K562 (cell line): ENCODE data around the gene GRIK1. TPM values are rescaled to one million over a fixed set of nuclear protein-coding genes. Genes with fewer than 3 reads are reported as not detected.
A peak's percentile ranks its signal among the peaks of the same experiment; 100 is the strongest.

Experiments used
- EZH2 ChIP-seq: IDR thresholded peaks from 2 replicates; pipeline ENCODE4 v1.6.1; 2012; ENCODE audit warnings: low read depth, mild to moderate bottlenecking, inconsistent platforms, low read length, borderline replicate concordance
- ILF3 ChIP-seq: fragments of 450-650 bp; IDR thresholded peaks from 2 replicates; pipeline ENCODE4 v1.6.1; 2018; ENCODE audit warnings: antibody characterized with exemption, mild to moderate bottlenecking, moderate library complexity, borderline replicate concordance
- KDM4B ChIP-seq, 2 experiments: fragments of 450-650 bp in 1 of 2; sonication (generic) in 1 of 2; IDR thresholded peaks; 2 replicates each; pipeline ENCODE4 v1.6.1; 2016 to 2017; ENCODE audit warnings: borderline replicate concordance in 2 of 2, antibody characterized with exemption in 1 of 2, low read depth in 1 of 2, mild to moderate bottlenecking in 1 of 2
- MEF2D ChIP-seq: conservative IDR thresholded peaks from 2 replicates; pipeline ENCODE4 v1.6.1; 2016; ENCODE audit warnings: low read depth, missing genetic modification characterization, missing compliant biosample characterization
- MITF ChIP-seq: IDR thresholded peaks from 2 replicates; pipeline ENCODE4 v1.6.1; 2014; ENCODE audit warnings: antibody characterized with exemption
- PCBP1 ChIP-seq: fragments of 200-400 bp; formaldehyde crosslinking; IDR thresholded peaks from 2 replicates; pipeline ENCODE4 v1.6.1; 2018; ENCODE audit warnings: mild to moderate bottlenecking, low read depth, low read length; ENCODE audit not compliant: poor library complexity, severe bottlenecking
- ZFP36 ChIP-seq: fragments of 150-350 bp; IDR thresholded peaks from 2 replicates; pipeline ENCODE4 v1.6.1; 2018; ENCODE audit warnings: low read length, low read depth; ENCODE audit not compliant: partially characterized antibody
- ZNF12 ChIP-seq: sonication (generic); formaldehyde crosslinking; IDR thresholded peaks from 2 replicates; pipeline ENCODE4 v1.4.0; 2020; ENCODE audit warnings: mild to moderate bottlenecking, missing genetic modification reagents
- ZNF143 ChIP-seq: sonication (generic); formaldehyde crosslinking; IDR thresholded peaks from 2 replicates; pipeline ENCODE4 v1.9.0; 2022; ENCODE audit warnings: mild to moderate bottlenecking, missing genetic modification reagents
- polyA plus RNA-seq, 8 experiments: library from polyadenylated mRNA; depleted of rRNA in 4 of 8; stranded (reverse) in 5 of 8; unstranded in 3 of 8; fragments of >200 nt; fragmentation: Nextera tagmentation in 2 of 8; fragmentation: Illumina TruSeq in 1 of 8; extraction: Ambion mirVana in 2 of 8; extraction: Trizol in 1 of 8; gene quantifications; 2 replicates each; pipeline versions ENCODE4 v1.2.1 to v1.2.3, GENCODE V29; 2011 to 2014; ENCODE audit warnings: inconsistent platforms in 1 of 8, missing spikeins in 1 of 8
- total RNA-seq, 7 experiments: library from RNA; depleted of rRNA in 6 of 7; stranded (reverse); fragments of >200 nt in 6 of 7; fragmentation: Illumina TruSeq in 2 of 7; extraction: Trizol in 2 of 7; gene quantifications; 2 replicates each; pipeline versions ENCODE4 v1.2.1 to v1.2.3, GENCODE V29; 2011 to 2021; ENCODE audit warnings: low replicate concordance in 1 of 7
- TF ChIP-seq, protein P1 (sequence below), 2 experiments: fragments of 450-650 bp; IDR thresholded peaks; 2 replicates each; pipeline ENCODE4 v1.6.1; 2016; ENCODE audit warnings: mild to moderate bottlenecking in 2 of 2, borderline replicate concordance in 1 of 2, low read depth in 1 of 2, moderate library complexity in 1 of 2
- TF ChIP-seq, protein P2 (sequence below): sonication (generic); formaldehyde crosslinking; IDR thresholded peaks from 2 replicates; pipeline ENCODE4 v1.8.0; 2023; ENCODE audit warnings: mild to moderate bottlenecking, missing genetic modification reagents
- TF ChIP-seq, protein P3 (sequence below): fragments of 450-650 bp; IDR thresholded peaks from one replicate; pipeline ENCODE4 v1.6.1; 2018; ENCODE audit warnings: mild to moderate bottlenecking, moderate library complexity; ENCODE audit not compliant: partially characterized antibody

Gene GRIK1
- total and polyA plus RNA-seq, 9 of the 15 experiments (the other 6 are each of a cell fraction or from before 2014, with no cell fraction given): 0.17 to 2.8 (median 0.53) TPM

DNA sequence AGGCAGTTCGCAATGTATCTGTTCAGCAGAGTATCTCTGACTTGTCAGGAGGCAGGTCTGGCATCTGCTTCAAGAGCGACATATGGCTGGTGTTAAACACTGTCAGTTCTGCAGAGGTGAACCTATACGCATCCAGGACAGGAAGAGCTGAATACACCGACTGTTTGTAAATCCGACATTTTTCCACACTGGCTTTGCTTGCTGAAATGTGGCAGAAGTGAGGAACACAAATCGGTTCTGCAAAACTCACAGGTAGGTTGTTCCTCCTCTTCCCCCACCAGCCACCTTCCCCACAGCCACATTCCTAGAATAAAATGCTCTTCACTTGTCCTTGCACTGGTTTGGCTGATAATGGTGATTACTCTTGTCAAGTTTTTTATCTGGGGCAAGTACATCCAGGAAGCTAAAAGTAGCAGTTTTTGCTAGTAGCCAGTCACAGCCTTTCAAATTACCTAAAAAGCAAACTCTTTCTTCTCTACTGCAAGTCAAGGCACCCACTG, 289.2 kb downstream of the GRIK1 start (continued):
- TF ChIP-seq, protein P1, sequence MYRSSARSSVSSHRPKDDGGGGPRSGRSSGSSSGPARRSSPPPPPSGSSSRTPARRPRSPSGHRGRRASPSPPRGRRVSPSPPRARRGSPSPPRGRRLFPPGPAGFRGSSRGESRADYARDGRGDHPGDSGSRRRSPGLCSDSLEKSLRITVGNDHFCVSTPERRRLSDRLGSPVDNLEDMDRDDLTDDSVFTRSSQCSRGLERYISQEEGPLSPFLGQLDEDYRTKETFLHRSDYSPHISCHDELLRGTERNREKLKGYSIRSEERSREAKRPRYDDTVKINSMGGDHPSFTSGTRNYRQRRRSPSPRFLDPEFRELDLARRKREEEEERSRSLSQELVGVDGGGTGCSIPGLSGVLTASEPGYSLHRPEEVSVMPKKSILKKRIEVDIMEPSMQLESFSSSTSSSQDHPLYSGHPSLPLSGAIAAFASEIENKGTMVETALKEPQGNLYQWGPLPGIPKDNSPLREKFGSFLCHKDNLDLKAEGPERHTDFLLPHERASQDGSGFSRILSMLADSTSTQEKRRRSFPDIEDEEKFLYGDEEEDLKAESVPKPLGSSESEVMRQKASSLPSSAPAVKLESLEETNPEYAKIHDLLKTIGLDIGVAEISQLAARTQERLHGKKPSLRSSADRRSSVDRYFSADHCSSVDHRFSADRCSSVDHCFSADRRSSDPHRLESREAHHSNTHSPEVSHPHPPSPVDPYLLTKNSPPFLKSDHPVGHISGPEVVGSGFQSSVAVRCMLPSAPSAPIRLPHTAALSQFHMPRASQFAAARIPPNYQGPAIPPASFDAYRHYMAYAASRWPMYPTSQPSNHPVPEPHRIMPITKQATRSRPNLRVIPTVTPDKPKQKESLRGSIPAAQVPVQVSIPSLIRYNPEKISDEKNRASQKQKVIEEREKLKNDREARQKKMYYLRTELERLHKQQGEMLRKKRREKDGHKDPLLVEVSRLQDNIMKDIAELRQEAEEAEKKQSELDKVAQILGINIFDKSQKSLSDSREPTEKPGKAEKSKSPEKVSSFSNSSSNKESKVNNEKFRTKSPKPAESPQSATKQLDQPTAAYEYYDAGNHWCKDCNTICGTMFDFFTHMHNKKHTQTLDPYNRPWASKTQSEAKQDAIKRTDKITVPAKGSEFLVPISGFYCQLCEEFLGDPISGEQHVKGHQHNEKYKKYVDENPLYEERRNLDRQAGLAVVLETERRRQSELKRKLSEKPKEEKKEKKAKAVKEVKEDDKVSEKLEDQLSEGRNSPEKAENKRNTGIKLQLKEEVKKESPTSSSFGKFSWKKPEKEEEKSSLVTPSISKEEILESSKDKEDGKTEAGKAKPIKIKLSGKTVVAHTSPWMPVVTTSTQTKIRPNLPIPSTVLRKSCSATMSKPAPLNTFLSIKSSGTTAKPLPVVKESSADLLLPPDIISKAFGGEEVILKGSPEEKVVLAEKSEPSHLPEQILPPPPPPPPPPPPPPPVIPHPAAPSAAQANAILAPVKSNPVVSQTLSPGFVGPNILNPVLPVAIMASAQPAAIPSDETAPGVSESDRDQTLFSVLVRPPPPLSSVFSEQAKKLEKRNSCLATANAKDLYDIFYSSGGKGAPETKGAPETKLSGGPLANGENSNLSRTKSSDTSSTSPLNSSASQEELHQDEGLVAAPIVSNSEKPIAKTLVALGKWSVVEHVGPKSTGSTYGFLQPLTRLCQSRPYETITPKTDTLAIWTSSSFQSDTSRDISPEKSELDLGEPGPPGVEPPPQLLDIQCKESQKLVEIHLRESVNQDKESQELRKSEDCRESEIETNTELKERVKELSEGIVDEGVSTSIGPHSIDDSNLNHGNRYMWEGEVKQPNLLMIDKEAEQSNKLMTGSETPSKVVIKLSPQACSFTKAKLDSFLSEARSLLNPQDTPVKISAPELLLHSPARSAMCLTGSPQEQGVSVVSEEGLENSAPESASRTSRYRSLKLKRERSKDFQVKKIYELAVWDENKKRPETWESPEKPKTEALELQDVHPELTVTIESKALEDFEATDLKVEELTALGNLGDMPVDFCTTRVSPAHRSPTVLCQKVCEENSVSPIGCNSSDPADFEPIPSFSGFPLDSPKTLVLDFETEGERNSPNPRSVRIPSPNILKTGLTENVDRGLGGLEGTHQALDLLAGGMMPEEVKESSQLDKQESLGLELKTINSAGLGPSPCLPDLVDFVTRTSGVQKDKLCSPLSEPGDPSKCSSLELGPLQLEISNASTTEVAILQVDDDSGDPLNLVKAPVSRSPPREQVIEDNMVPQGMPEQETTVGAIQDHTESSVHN (IDR thresholded peaks at IDR 0.05; ENCODE audit: borderline replicate concordance in 1 of 2, low read depth in 1 of 2): no peak
- TF ChIP-seq, protein P2, sequence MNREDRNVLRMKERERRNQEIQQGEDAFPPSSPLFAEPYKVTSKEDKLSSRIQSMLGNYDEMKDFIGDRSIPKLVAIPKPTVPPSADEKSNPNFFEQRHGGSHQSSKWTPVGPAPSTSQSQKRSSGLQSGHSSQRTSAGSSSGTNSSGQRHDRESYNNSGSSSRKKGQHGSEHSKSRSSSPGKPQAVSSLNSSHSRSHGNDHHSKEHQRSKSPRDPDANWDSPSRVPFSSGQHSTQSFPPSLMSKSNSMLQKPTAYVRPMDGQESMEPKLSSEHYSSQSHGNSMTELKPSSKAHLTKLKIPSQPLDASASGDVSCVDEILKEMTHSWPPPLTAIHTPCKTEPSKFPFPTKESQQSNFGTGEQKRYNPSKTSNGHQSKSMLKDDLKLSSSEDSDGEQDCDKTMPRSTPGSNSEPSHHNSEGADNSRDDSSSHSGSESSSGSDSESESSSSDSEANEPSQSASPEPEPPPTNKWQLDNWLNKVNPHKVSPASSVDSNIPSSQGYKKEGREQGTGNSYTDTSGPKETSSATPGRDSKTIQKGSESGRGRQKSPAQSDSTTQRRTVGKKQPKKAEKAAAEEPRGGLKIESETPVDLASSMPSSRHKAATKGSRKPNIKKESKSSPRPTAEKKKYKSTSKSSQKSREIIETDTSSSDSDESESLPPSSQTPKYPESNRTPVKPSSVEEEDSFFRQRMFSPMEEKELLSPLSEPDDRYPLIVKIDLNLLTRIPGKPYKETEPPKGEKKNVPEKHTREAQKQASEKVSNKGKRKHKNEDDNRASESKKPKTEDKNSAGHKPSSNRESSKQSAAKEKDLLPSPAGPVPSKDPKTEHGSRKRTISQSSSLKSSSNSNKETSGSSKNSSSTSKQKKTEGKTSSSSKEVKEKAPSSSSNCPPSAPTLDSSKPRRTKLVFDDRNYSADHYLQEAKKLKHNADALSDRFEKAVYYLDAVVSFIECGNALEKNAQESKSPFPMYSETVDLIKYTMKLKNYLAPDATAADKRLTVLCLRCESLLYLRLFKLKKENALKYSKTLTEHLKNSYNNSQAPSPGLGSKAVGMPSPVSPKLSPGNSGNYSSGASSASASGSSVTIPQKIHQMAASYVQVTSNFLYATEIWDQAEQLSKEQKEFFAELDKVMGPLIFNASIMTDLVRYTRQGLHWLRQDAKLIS (CRISPR knock-in tag): 0 out of 2 replicates have a peak, but pooled peaks have one; percentile 33
- TF ChIP-seq PCBP1 (no peak), ZFP36 (no peak), MITF (no peak), ILF3 (no peak), KDM4B (IDR thresholded peaks at IDR 0.05; ENCODE audit: borderline replicate concordance in 2 of 2, low read depth in 1 of 2) (no peak), ZNF12 (CRISPR knock-in tag) (no peak), EZH2 (no peak), MEF2D (tag) (peak; percentile 36; the same call in 1 of the 2 replicates), ZNF143 (CRISPR knock-in tag) (no peak)
- TF ChIP-seq, protein P3, sequence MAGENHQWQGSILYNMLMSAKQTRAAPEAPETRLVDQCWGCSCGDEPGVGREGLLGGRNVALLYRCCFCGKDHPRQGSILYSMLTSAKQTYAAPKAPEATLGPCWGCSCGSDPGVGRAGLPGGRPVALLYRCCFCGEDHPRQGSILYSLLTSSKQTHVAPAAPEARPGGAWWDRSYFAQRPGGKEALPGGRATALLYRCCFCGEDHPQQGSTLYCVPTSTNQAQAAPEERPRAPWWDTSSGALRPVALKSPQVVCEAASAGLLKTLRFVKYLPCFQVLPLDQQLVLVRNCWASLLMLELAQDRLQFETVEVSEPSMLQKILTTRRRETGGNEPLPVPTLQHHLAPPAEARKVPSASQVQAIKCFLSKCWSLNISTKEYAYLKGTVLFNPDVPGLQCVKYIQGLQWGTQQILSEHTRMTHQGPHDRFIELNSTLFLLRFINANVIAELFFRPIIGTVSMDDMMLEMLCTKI: no peak
